Fibroblast of lung (primary cell): Measurements from ENCODE around the gene FGD4. TPM values are rescaled to one million over a fixed set of nuclear protein-coding genes. Genes with fewer than 3 reads are reported as not detected.

Experiments used
- DNase-seq, 2 donors: peaks; one replicate each; pipeline versions ENCODE4 v3.0.0 to v3.0.0-alpha.2; 2010; ENCODE audit warnings: low read depth in 2 of 2
- H2AFZ ChIP-seq: 2 replicates; pipeline ENCODE4 v1.5.1; 2012; ENCODE audit warnings: low read length, control low read depth, inconsistent platforms
- H3K27ac ChIP-seq: 2 replicates; pipeline ENCODE4 v1.5.1; 2011; ENCODE audit warnings: low read length, control low read depth; ENCODE audit not compliant: insufficient read depth
- H3K27me3 ChIP-seq: 2 replicates; pipeline ENCODE4 v1.5.1; 2011; ENCODE audit warnings: mild to moderate bottlenecking, low read length; ENCODE audit not compliant: control insufficient read depth, insufficient read depth
- H3K36me3 ChIP-seq: 2 replicates; pipeline ENCODE4 v1.5.1; 2011; ENCODE audit warnings: low read length; ENCODE audit not compliant: control insufficient read depth, insufficient read depth
- H3K4me1 ChIP-seq: 2 replicates; pipeline ENCODE4 v1.5.1; 2011; ENCODE audit warnings: low read length; ENCODE audit not compliant: control insufficient read depth, insufficient read depth; ENCODE audit errors: extremely low read depth
- H3K4me2 ChIP-seq: 2 replicates; pipeline ENCODE4 v1.5.1; 2011; ENCODE audit warnings: low read length, control low read depth; ENCODE audit not compliant: insufficient read depth; ENCODE audit errors: extremely low read depth
- H3K4me3 ChIP-seq, 4 experiments: fragments of 200-600 bp in 1 of 4; sonication (generic) in 1 of 4; replicated peaks in 1 of 4; 2 replicates each; pipeline ENCODE4 v1.5.1; 2011 to 2016; ENCODE audit warnings: low read length in 4 of 4, low read depth in 3 of 4, mild to moderate bottlenecking in 3 of 4, control low read depth in 2 of 4, inconsistent platforms in 1 of 4, mixed read lengths in 1 of 4; ENCODE audit not compliant: insufficient read depth in 1 of 4; ENCODE audit errors: control extremely low read depth in 1 of 4
- H3K79me2 ChIP-seq: 2 replicates; pipeline ENCODE4 v1.5.1; 2012; ENCODE audit warnings: mild to moderate bottlenecking, low read length, inconsistent platforms; ENCODE audit not compliant: control insufficient read depth, insufficient read depth
- H3K9ac ChIP-seq: 2 replicates; pipeline ENCODE4 v1.5.1; 2011; ENCODE audit warnings: mild to moderate bottlenecking, low read length, control low read depth; ENCODE audit not compliant: insufficient read depth
- H3K9me3 ChIP-seq: 2 replicates; pipeline ENCODE4 v1.5.1; 2012; ENCODE audit warnings: low read depth, low read length; ENCODE audit not compliant: control insufficient read depth, insufficient read depth
- H4K20me1 ChIP-seq: 2 replicates; pipeline ENCODE4 v1.5.1; 2011; ENCODE audit warnings: low read length; ENCODE audit not compliant: control insufficient read depth, insufficient read depth; ENCODE audit errors: extremely low read depth
- CTCF ChIP-seq, 2 donors: IDR thresholded peaks in 1 of 2; conservative IDR thresholded peaks in 1 of 2; 1 replicate in 1 of 2; 2 replicates in 1 of 2; pipeline ENCODE4 v1.5.1; 2011 to 2012; ENCODE audit warnings: low read length in 2 of 2, control low read depth in 1 of 2, inconsistent platforms in 1 of 2, low read depth in 1 of 2, mild to moderate bottlenecking in 1 of 2
- EZH2 ChIP-seq: IDR thresholded peaks from 2 replicates; pipeline ENCODE4 v1.5.1; 2012; ENCODE audit warnings: low read length, control low read depth, mild to moderate bottlenecking; ENCODE audit errors: missing control alignments
- polyA plus RNA-seq, 2 donors: library from polyadenylated mRNA; depleted of rRNA in 1 of 2; stranded (reverse) in 1 of 2; unstranded in 1 of 2; fragments of >200 nt; gene quantifications; 2 replicates each; pipeline ENCODE4 v1.2.1, GENCODE V29; 2011 to 2012; ENCODE audit warnings: missing spikeins in 1 of 2
- total RNA-seq: library from RNA; depleted of rRNA; stranded (reverse); fragments of >200 nt; gene quantifications from 2 replicates; pipeline ENCODE4 v1.2.1, GENCODE V29; 2014

The FGD4 gene
- total and polyA plus RNA-seq, 2 donors (not counting 1 experiment from before 2014, with no cell fraction given) = 7.6 to 12.2 TPM

- H2AFZ ChIP-seq = no peak overlapping the region
- no peak overlapping the region for H3K27ac ChIP-seq
- no peaks in the 10 kb centered on the region for H4K20me1 ChIP-seq
- no peaks in the 10 kb centered on the region for H3K36me3 ChIP-seq
- H3K9me3 ChIP-seq = no peaks in the 10 kb centered on the region
- H3K79me2 ChIP-seq = no peaks in the 10 kb centered on the region
- no peak overlapping the region for H3K4me3 ChIP-seq
- no peaks in the 10 kb centered on the region for H3K27me3 ChIP-seq
- H3K9ac ChIP-seq = no peak overlapping the region
- peak; percentile 70 to 87 for DNase-seq
- no peak overlapping the region for H3K4me2 ChIP-seq
- H3K4me1 ChIP-seq = no peaks in the 10 kb centered on the region
- TF ChIP-seq EZH2 (no peak), CTCF (conservative IDR thresholded peaks at IDR 0.05 in 1 of 2, IDR thresholded peaks at IDR 0.05 in 1 of 2; ENCODE audit: low read depth in 1 of 2, low read length in 2 of 2) (peak; percentile 48 to 75)
Measured at GRCh38 chr12:32671930-32672780, 272.8 kb downstream of the FGD4 start.

GRCh38 chr12:32679091-32679919 lies 279.9 kb downstream of the FGD4 start, which contains the start of gene DNM1L:
DNM1L (plus strand) TSS chr12:32679301; CDS start chr12:32679364, 63 bp downstream.
- H3K27me3 ChIP-seq = no peaks in the 10 kb centered on the region

More at GRCh38 chr12:32679091-32679919, 279.9 kb downstream of the FGD4 start, which contains the start of gene DNM1L:
- Histone ChIP-seq H3K9me3 (no peaks in the 10 kb centered on the region), H2AFZ (peak within 1 kb of the TSS; percentile 92), H3K4me3 (peak within 1 kb of the TSS; percentile 70 to 100 (median 92)), H3K27ac (peak within 1 kb of the TSS; percentile 93), H3K36me3 (no peaks in the 10 kb centered on the region), H3K9ac (peak within 1 kb of the TSS; percentile 91), H4K20me1 (no peaks in the 10 kb centered on the region), H3K4me1 (no peaks in the 10 kb centered on the region), H3K79me2 (peaks cover 40% of the 10 kb centered on the region), H3K4me2 (peak within 1 kb of the TSS; percentile 49)
- TF ChIP-seq CTCF (conservative IDR thresholded peaks at IDR 0.05 in 1 of 2, IDR thresholded peaks at IDR 0.05 in 1 of 2; ENCODE audit: low read depth in 1 of 2, low read length in 2 of 2) = no peak
- no peak for TF ChIP-seq EZH2
- peak; percentile 96 to 97 for DNase-seq
